Activated CD4-positive, alpha-beta T cell treated with anti-CD3 and anti-CD28 coated beads, Interleukin-2, Interleukin-6, amounts not matched to agents 100 ng/mL and 50 ng/mL, durations not matched to agents 16 hours and 8 hours (primary cell): Measurements from ENCODE around the gene WFDC5.

Experiments used
- DNase-seq: peaks from one replicate; pipeline ENCODE4 v3.0.0-alpha.2; 2020

Gene WFDC5

DNA sequence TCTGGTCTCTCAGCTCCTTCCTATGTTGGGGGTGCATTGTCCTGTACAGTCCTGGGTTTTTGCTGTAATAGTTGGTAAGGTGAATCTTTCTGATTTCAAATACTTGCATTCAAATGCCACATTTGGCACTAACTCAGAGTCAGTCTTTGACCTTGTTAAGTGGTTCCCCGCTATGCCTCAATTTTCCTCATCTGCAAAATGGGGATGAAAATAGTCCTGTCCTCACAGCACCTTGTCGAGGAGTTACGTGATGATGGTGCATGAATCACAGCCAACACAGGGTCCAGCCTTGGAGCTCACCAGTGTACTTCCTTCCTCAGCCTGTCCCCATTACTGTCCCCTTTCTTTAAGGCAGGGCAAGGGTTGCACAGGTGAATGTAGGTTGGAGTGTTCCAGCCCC lies 1.1 kb downstream of the WFDC5 start:
- DNase-seq: no peak

DNA sequence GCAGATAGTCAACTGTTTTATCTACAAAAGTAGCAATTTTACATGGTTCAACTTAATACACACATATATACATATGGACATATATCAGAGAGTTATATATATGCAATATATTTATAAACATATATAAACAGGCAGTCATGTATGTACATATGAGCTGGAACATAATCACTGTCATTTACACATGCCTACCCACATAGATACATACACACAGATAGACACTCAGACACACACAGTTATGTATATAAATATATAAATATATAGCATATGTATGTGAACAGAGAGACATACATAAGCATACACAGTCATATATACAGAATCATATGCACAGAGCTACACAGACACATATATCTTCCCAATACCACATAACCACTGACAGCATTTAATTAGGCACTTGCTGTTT lies 2.2 kb downstream of the WFDC5 start:
- DNase-seq: no peak

DNA sequence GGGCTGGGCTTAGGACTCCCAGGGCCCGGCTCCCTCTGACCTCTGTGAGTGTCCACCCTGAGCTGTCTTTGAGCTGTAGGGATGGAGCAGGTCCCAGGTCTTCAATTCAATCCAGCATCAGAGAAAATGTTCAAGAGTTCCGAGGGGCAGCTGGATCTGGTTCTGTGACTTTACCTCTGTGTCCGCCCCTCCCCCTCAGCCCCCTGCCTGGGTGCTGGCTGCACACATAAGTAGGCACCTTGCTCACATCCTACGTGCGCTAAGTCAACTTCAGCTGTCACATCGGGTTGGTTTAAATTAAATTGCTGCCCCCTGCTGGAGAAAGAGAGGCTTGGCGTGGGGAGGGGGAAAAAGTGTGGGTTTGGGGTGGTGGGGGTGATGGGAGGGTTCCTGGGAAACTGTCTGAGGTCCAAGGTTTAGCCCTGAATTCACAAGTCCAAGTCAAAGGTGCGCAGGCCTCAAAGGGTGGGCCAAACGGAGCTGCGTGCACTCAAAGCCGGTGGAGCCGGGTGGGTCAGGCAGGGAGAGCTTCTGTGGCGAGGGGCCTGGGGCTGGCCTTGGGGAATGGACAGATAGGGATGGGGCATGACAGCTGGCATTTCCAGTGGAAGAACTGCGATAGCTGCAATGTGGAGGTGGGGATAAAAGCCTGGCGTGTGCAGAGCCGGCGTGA lies 3.0 kb downstream of the WFDC5 start:
- DNase-seq: peak; percentile 51

DNA sequence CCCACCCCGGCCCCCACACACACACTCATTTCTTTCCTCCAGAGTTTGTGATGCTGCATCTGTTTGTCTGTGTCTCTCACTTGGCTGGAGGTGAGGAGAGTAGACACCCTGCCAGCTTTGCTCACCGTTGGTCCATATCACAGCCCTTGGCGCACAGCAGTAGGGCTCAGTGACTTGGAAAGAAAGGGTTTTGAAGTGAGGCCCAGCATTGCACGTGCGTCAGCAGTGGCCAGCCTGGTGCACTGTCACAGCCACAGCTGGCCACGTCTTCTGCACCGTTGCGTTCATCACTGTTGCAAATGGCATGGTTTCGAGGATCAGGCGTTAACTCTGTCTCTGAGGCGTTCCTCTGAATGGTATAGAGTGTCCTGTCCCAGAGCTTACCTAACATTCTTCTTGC lies 3.7 kb downstream of the WFDC5 start:
- no peak for DNase-seq

DNA sequence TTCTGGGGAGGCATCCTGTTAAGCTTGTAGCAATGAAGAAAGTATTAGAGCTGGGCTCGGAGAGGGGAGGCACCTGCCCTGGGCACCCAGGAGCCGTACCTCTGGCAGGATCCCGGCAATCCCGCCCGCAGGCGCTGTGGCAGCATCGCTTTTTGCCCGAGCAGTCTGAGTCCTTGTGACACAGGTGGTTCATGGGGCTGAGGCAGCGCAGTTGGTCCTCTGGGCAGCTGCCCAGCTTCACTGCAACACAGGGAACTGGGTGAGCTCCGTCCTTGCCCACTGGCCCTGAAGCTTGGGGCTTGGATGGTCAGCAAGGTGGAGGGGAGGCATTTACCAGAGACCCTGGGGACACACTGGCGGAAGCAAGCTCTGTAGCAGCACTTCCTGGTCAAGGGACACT lies 4.7 kb downstream of the WFDC5 start:
- DNase-seq: no peak

DNA sequence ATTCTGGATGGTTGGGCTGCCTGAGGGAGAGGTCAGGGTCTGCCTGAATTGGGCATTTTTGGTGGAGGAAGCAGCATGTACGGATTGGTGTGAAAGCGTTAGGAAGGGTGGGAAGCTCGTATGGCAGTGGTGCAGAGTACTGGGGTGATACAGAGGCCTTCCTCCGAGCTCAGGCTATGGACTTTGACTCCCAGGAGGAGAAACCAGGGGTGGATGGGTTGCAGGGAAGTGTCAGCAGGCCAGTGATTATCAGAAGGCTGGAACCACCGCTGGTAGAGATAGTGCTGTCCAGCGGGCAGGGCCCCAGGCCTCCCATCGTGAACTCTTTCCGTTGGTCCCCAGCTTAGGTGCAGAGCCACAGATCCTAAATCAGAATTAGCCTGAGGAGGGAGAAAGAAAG lies 5.3 kb downstream of the WFDC5 start:
- no peak for DNase-seq

DNA sequence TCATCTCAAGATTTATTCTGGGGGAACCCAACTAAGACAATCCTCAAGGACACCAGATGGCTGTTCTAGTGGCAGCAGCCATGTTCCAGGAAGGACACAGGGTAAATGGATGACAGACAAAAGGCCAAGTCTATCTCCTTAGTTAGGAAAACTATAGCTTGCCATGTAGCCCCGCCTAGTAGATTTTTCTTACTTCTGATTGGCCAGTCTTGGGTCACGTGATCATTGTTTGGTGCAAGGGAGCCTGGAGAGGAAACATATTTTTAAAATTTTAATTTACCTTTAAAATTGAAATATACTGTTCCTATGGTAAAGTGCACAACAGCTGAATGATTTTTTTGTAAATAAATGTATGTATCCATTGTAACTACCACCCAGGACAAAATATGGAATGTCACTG lies 9.7 kb downstream of the WFDC5 start:
- DNase-seq: no peak

DNA sequence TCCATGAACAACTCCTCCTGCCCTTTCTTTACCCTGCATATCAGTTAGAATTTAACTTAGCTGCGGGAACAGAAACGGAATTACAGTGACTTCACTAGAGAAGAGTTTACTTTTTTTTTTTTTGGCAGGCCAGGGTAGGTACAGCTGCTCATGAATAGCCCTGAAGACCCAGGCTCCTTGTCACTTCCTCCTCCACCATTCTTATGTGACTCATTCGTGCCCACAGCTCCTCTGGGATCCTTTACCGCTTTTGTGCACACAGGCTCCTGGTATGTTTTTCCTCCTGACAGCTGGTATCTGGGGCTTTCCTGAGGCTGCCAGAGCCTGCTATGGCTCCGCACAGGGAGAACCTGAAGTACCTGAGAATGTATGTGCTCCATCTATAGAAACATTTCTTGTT lies 10.2 kb downstream of the WFDC5 start:
- no peak for DNase-seq

DNA sequence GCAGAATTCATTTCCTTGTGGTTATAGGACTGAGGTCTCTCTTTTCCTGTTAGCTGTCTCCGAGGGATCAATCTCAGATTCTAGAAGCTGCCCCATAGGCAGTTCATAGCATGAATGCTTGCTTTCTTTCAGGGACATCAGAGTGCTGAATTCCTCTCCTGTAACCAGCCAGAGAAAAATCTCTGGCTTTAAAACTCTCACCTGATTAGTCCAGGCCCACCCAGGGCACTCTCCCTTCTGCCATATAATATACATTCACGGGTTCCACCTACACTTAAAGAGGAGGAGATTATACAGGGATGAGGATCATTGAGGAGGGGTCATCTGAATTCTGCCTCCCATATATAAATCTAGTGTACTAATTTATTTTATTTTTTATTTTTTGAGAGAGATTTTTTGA lies 11.9 kb downstream of the WFDC5 start:
- no peak for DNase-seq

DNA sequence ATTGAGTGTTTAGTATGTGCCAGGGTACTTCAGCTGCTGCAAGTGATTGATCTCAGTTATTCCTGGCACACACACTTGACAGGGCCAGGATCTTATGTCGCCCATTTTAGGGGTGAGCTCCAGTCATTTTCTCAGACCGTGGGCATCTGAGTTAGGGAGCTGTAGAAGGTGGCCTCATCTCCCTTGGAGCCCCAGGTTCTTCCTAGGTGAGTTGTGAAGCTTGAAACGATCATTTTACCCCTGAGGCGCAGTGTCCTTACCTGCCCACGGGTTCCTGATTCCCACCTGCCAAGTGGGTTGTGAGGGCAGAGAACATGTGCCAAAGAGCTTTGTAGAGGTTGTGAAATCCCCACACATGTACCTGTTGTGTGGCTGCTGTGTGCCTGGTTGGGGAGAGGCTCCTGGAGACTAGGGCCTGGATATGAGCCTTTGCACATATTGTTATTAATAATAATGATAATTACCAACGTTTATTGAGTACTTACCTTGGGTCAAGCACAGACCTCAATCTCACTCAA lies 13.6 kb downstream of the WFDC5 start:
- DNase-seq: no peak

DNA sequence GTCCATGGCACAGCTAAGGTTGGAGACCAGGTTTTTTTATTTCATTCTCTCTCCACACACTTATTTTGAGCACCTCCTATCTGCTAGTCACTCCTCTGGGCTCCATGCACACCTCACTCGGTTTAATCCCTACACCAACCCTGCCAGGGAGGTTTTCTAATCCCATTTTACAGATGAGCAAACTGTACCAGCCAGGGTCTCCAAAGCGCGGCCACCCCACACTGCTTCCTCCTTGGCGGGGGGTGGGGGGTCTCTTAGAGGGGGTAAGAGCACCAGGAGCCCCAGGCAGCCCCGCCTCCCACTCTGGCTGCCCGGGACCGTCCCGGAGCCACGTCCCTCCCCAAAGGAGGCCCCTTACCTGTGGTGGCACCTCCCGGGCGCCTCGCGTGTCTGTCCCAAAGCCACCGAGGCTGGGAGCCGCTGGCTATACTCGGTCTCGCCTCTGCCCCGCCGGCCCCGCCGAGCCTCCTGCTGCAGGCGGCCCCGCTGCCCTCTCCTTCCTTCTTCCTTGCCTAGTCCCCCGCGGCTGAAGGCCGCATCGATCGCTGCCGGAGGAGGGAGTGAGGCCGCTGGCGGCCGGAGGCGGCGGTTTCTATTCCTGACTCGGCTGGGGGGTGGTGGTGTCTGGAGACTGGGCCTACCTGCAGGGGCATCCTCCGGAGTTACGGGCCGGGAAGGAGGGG lies 14.3 kb downstream of the WFDC5 start, which contains the start of gene KCNS1:
KCNS1 (minus strand) TSS at position 565 of the 683 bp plus-strand sequence. CDS start 1,891 bp downstream, outside the sequence.
- DNase-seq: no peak

DNA sequence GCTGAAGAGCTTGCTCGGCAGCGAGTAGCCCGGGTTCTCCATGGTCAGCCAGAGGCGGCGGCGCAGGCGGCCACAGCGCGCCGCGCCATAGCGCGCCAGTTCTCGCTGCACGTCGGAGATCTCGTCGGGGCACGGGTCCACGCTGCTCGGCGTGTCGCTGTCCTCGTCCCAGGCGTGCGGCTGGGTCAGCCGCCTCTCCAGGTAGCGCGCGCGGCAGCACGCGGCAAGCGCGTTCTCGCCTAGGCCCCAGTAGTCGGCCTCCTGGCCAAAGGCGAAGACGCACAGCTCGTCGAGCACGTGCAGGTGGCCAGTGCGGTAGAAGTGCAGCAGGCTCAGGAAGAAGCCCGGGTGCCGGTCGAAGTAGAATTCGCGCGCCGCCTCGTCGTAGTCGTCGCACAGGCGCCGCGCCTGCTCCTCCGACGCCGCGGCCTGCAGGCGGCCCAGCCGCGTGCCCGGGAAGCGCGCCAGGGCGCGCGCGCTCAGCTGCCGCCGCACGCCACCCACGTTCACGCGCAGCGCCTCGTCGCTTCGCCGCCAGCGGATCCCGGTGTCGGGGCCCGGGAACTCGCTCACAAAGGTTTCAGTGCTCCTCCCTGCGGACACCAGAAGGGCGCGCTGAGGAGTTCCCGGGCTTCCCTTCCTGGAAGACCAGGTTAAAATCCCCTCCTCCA lies 16.7 kb downstream of the WFDC5 start:
- peak; percentile 24 for DNase-seq

DNA sequence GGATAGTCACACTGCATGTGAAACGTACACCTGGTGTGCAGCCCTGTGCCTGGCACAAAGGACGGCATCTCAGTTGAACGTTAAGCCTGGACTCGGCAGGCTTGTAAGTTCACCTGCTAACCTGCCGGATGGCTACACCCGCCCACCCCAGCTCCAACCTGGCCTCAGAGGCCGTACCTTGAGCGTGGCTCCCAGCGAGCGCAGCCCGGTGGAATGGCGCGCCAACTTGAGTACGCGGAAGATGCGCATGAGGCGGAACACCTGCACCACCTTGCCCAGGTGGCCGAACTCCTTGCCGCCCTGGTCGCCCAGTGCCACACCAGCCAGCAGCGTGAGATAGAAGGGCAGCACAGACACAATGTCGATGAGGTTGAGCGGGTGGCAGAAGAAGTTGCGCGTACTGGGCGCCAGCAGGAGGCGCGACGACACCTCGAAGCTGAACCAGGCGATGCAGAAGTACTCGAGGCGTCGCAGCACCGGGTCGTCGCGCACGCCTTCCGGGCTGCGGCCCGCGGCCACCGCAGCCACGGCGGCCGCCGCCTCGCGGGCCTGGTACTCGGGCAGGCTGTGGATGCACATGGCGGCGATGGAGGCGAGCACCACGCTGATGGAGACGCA lies 17.4 kb downstream of the WFDC5 start:
- peak; percentile 61 for DNase-seq

DNA sequence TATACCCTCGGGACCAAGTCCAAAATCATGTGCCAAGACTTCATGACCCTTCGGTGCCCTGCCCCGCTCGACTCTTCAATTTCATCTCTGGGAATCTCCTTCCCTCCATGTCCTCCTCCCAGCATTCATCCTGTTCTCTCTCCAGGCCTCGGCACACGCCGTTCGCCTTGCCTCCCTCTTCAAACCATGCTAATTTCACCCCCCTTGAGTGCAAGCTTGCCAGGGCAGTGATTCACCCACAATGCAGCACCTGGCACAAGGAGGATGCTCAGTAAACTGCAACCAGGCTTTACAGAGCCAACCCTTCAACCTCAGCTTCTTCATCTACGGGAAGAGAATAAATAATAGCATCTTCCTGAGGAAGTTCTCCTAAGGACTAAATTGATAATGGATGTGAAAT lies 18.2 kb downstream of the WFDC5 start:
- no peak for DNase-seq

DNA sequence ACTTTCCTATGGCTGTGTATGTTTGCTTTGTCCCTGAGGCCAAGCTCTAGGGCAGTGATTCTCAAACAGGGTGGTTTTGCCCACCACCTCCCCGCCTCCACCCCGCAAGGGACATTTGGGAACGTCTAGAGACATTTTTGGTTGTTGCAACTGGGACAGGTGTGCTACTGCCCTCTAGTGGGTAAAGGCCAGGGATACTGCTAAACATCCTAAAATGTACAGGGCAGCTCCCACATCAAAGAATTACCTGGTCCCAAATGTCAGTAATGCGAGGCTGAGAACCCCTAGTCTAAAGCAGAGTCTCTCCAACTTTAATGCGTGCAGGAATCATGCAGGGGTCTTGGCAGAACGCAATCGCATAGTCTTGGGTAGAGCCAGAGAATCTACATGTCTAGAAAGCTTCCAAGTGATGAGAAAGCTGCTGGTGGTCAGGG lies 19.2 kb downstream of the WFDC5 start:
- peak; percentile 79 for DNase-seq

DNA sequence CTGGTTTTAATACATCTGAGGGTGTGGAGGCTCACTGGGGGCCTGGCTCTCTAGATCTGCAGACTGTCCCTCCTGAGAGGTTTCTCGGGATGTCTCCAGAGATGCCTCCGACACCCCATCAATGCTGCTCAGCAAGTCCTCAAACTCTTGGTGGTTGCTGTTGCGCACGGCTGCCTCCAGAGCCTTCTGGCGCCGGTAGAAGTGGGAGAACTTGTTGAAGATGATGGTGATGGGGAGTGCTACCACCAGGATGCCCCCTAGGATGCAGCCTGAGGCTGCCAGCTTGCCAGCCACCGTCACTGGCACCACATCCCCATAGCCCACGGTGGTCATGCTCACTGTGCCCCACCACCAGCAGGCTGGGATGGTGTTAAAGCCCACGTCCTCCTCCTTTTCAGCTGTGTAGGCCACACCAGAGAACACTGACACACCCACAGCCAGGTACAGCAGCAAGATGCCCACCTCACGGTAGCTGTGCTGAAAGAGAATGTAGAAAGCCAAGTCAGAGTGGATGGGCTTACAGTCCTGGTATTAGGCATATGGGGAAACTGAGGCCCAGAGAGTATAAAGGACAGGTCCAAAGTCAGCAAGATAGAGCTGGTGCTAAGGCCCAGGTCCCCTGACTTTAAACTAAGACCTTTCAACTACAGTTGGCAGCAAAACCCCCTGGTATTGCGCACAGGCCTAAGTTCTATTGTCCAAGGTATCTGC lies 20.0 kb downstream of the WFDC5 start:
- DNase-seq: no peak

DNA sequence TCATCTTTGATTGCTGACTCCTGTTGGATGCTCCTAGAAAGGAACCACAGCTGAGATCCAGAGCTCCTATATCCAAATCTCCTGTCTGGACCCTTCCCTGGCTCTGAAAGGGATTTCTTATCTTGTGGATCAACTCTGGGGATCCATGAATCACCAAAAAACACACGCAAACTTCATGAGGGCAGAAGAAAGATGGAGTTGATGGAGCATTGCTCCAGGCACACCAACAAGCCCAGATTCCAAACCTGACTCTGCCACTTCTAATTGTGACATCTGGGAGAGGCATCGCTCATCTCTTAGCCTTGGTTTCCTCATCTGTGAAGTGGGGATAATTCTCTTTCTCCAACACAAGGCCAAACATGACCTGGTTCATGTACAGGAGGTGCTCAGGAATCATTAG lies 20.8 kb downstream of the WFDC5 start:
- DNase-seq: no peak

DNA sequence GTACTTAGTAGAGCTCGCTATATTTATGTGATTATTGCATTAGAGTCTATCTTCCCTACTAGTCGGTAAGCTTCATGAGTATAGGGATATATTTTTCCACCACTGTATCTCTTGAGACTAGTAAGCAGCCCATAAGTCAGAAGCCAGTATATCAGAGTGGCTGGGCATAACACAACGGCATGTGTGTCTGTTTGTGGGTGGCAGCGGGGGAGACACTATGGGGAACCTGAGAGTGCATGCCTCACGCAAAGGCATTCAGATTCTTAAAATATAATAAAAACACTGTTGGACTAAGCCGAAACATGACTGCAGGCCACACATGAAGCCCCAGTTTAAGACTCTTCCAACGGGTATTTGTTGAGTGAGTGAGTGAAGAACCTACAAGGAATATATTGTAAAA lies 22.1 kb downstream of the WFDC5 start:
- DNase-seq: no peak

DNA sequence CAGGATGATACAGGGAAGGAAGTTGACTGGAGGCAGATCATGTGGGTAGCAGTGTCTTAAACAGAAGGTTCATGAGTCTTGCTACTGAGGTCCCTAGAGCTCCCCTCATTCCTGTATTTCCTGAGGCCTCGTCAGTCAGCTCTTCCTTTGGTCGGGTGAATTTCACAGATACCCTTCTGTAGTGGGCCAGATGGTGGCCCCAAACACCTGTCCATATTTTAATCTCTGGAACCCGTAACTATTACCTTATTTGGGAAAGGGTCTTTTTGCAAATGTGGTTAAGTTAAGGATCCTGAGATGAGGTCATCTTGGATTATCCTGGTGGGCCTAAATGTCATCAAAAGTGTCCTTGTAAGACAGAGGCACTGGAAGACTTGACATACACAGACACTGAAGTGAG lies 23.6 kb downstream of the WFDC5 start:
- no peak for DNase-seq

DNA sequence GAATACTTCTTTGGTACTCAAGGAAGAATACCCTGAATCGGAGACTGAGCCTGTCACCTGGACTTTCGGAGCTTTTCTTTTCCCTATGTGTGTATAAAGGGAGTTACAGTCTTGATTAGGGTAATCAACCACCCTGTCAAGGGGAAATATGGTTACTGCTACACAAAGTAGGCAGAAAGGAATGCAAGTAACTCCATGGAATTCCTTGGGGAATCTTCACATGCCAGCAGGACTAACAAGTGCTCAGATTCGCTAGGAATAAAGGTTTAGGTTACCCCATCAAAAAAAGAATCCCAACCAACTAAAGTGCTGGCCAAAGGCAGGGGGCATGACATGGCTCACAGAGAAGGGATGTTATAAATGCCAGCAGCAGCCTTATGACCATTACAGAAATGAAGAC lies 24.5 kb downstream of the WFDC5 start:
- no peak for DNase-seq

DNA sequence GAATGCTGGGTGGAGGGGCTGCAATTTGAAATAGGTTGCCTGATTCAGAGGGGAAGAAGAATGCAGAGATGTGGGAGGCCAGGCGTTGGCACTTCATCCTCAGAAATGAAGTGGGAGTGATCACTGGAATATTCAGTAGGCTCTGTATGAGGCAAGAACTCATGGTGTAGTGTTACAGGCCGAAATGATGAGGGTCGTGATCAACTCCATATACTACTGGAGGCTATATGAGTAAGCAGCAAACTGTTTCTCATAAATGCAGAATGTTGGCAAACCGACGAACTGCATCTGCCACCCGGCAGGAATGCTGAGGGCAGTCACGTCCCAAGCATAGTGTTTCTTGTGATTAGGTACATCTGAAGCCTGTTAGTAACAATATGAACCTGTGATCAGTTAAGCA lies 26.7 kb downstream of the WFDC5 start:
- no peak for DNase-seq

DNA sequence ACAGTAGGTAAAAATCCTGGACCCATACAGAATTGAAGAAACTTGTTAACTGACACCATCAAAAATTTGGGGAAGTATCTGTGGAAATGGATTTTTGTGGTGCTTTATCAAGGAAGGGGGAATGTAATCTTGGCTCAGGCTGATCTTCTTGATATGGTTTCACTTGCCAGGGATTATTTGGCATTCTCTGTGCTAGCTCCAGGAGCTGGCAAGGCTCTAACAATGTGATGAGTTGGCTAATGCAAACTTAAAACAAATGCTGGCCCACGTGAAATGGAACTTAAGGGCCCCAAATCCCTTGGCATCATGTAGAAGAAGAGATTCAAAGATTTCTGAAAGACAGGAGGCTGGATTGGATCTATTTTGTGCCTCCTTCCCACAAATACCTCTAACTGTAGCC lies 27.2 kb downstream of the WFDC5 start:
- DNase-seq: no peak
